WI38 (cell line): ENCODE data around the gene RNF115.

Source experiments
- H3K4me3 ChIP-seq: 2 replicates; pipeline ENCODE4 v1.5.1; 2011; ENCODE audit warnings: low read depth, mild to moderate bottlenecking, control low read depth, low read length
- TF ChIP-seq, protein P1 (sequence below): IDR thresholded peaks from 2 replicates; pipeline ENCODE4 v1.5.1; 2012; ENCODE audit warnings: low read depth, mild to moderate bottlenecking, control low read depth, low read length

RNF115 gene

DNA sequence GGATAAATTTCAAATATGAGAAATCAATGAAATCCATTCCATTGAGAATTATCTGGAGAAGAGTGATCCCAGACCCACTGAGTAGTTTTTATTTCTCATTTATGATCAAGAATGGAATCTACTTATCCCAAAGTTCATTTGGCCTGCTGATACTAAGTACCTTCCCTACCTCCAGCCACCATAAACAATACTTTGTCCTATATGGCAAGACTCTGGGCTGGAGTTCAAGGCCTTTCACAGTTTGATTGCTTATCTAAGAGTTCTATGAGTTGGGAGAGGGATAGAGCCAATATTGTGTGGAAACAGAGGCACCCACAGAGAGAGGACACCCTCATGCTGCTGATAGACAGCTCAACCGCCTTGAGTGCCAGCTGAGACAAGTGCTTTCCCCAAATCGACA, 121.8 kb downstream of the RNF115 start:
- TF ChIP-seq, protein P1, sequence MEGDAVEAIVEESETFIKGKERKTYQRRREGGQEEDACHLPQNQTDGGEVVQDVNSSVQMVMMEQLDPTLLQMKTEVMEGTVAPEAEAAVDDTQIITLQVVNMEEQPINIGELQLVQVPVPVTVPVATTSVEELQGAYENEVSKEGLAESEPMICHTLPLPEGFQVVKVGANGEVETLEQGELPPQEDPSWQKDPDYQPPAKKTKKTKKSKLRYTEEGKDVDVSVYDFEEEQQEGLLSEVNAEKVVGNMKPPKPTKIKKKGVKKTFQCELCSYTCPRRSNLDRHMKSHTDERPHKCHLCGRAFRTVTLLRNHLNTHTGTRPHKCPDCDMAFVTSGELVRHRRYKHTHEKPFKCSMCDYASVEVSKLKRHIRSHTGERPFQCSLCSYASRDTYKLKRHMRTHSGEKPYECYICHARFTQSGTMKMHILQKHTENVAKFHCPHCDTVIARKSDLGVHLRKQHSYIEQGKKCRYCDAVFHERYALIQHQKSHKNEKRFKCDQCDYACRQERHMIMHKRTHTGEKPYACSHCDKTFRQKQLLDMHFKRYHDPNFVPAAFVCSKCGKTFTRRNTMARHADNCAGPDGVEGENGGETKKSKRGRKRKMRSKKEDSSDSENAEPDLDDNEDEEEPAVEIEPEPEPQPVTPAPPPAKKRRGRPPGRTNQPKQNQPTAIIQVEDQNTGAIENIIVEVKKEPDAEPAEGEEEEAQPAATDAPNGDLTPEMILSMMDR = no peak

DNA sequence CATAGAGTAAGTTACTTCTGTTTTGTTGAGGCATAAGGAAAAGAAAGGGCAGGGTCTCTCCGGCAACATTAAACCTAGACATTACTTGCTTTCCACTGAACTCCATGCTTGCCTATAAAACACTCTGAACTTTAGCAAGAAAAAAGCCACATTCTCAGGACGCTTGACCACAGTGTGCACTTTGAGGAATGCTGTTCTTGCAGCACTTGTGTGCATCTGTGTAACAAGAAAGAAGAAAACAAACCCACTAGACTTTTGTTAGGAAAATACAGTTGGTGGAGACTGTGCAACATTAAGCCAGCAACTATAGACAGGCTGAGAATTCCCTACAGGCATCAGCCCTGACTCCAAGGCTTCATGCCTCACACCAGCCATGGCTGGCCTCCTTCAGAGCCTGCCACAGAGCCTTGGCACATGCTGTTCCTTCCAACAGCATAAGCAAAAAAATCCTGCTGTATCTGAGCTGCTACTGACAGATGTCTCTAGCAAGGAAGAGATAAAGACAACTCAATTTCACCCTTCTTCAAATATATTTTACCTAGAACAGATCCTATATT, 122.5 kb downstream of the RNF115 start:
- H3K4me3 ChIP-seq = no peak overlapping the region
- TF ChIP-seq, protein P1 = no peak

More for the DNA sequence above, 121.8 kb downstream of the RNF115 start:
- no peak overlapping the region for H3K4me3 ChIP-seq

DNA sequence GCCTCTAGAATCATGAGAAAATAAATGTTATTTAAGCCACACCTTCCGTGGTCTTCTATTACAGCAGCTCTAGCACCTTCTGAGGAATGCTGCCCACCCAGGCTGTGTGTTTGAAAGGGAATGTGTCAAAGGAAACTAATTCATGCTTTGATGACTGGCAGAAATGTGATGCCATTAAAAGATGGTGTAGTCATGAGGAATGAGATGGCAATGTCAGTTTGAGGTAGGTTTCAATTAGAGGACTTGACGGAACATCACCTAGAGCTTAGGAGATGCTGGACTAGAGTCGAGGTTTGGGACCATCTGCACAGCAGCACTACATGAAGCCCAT, 127.3 kb downstream of the RNF115 start:
- TF ChIP-seq, protein P1 = no peak

DNA sequence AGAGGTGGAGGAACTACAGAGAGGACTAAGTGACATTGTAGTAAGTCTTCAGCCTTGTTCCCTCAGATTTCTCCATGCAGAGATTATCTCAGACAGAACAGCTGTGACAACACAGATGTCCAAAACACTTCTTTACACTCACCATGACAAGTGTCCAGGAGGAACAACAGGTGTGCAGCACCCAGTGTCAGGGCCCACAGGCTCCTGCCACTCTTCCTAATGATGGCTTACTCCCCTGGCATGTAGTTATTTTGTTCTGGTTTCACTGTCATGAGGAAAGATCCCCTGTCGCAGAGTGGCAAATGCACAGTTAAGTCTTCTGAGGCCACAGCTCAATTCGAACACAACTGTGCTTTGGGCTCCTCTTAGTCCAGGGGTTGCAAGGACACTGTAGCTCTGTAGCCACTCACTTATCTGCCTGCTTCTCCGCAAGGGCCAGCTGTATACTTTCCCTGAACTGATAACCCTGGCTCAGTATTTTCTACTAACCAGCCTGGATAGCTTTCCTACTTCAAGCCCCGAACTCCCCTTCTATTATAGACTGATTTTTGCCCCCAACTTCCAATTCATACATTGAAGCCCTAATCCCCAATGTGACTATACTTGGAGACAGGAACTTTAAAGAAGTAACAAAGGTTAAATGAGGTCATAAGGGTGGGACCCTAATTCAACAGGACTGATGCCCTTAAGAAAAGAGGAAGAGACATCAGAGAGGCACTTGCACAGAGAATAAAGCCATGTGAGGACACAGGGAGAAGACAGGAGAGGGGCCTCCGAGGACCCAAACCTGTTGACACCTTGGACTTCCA, 127.9 kb downstream of the RNF115 start:
- H3K4me3 ChIP-seq = no peak overlapping the region
- TF ChIP-seq, protein P1 = no peak

More for the DNA sequence above, 127.3 kb downstream of the RNF115 start:
- H3K4me3 ChIP-seq = no peak overlapping the region

DNA sequence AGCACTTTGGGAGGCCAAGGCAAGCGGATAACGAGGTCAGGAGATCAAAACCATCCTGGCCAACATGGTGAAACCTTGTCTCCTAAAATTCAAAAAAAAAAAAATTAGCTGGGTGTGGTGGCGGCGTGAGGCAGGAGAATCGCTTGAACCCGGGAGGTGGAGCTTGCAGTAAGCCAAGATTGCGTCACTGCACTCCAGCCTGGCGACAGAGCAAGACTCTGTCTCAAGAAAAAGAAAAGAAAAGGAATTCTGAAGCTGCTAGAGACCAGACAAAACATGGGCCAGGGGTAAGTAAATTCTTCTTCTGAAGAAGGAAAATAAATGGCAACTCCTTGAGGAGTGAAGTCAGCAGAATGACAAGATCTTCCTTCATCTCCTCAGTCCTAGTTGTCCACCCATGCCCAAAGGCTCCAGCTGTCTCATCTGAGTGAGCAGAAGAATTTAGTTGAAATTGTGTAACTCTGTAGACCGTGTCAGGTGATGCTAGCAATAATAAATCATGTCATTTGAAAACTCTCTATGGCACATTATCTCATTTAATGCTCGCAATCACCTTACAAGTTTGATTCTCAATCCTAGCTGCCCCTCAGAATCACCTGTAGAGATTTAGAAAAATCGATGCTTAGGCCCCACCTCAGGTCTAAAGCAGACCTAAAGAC, 131.0 kb downstream of the RNF115 start:
- TF ChIP-seq, protein P1 = no peak
- no peak overlapping the region for H3K4me3 ChIP-seq

DNA sequence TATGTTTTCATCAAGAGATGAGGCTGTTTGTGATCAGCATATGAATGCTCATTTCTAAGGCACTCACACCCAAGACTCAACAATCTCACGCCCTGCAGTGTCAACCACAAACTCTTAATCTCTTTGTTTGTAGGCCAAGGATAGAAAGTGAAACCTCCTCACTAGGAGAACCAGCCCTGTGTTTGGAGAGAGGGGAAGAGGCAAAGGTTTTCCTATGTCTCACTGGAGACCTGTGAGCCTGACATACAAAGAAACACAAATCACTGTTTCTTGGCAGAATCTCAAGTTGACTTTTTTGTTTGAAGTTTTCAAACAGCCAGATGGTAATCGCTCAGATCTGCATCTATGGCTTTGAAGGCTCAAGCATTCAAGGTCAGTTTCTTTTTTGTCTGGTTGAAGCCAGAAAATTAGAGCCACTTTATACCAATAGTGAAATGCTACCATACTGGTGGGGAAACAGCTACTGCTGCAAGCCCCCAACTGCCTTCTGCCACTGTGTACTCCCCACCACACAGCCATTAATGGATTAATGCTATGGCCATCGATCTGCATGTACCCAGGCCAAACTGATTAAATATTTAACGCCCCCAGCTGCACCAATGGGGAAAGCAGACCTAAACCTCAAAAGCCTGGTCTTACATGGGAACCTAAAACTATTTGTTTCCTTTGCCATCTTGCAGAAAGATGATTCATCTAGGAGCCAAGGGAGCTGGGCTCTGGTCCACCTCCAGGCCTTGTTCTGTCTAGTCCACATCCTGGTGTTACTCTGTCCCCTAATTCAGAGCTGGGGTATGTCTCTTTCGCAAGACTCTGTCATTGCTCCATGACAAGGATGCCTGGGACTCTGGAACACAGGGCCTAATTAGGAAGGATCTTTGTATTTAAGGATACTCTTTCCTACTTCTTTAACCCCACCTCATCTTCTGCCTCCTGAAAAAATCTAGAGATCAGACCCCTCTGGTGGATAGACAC, 133.0 kb downstream of the RNF115 start:
- no peak overlapping the region; the same call in 1 of the 2 replicates for H3K4me3 ChIP-seq

More for the DNA sequence above, 133.0 kb downstream of the RNF115 start:
- TF ChIP-seq, protein P1 = no peak
